Activated CD8-positive, alpha-beta T cell treated with anti-CD3 and anti-CD28 coated beads for 36 hours (primary cell): ENCODE results near the gene MAP3K2. TPM values are rescaled to one million over a fixed set of nuclear protein-coding genes. Genes with fewer than 3 reads are reported as not detected.
A peak's percentile ranks its signal among the peaks of the same experiment; 100 is the strongest.

ENCODE experiments used
- ATAC-seq: fragments of 200-7000 bp; cut with Tn5 transposase; one replicate; pipeline ENCODE4 v1.10.0; 2021; ENCODE audit warnings: mild to moderate bottlenecking, moderate library complexity
- CTCF ChIA-PET: fragments of 350-600 bp; sonication (Branson Sonifier 250); formaldehyde crosslinking; loops from one replicate; lab custom pipeline; 2021; ENCODE audit warnings: antibody characterized with exemption; lab: Charles Lee
- POLR2A ChIA-PET: fragments of 350-600 bp; sonication (Branson Sonifier 250); formaldehyde crosslinking; loops from one replicate; lab custom pipeline; 2021; ENCODE audit warnings: antibody characterized with exemption; lab: Charles Lee
- DNase-seq: peaks from one replicate; pipeline ENCODE4 v3.0.0-alpha.2; 2020
- H3K27ac Mint-ChIP-seq: one replicate; pipeline ENCODE4 v1.8.0; 2021; ENCODE audit warnings: mild to moderate bottlenecking, mixed read lengths
- H3K27me3 Mint-ChIP-seq: one replicate; pipeline ENCODE4 v1.8.0; 2021; ENCODE audit warnings: mixed read lengths
- H3K36me3 Mint-ChIP-seq: one replicate; pipeline ENCODE4 v1.8.0; 2021; ENCODE audit warnings: low read depth, mixed read lengths
- H3K4me1 Mint-ChIP-seq: one replicate; pipeline ENCODE4 v1.8.0; 2021; ENCODE audit warnings: low read depth, mixed read lengths
- H3K4me3 Mint-ChIP-seq: one replicate; pipeline ENCODE4 v1.8.0; 2021; ENCODE audit warnings: mild to moderate bottlenecking, moderate library complexity, mixed read lengths
- H3K9me3 Mint-ChIP-seq: one replicate; pipeline ENCODE4 v1.8.0; 2021; ENCODE audit warnings: mixed read lengths
- CTCF ChIP-seq: fragments of 200-600 bp; IDR thresholded peaks from one replicate; pipeline ENCODE4 v1.8.0; 2022; ENCODE audit warnings: antibody characterized with exemption, mild to moderate bottlenecking
- intact Hi-C: fragments of 100-400 bp; cut with micrococcal nuclease; formaldehyde crosslinking; loops from one replicate; pipeline ENCODE4 v1.10.0; 2022
- total RNA-seq, 2 experiments: library from RNA; stranded (reverse); gene quantifications; one replicate each; pipeline ENCODE4 v1.2.3, GENCODE V29; 2021

MAP3K2 gene
- total RNA-seq, 2 experiments from 2014 or later = 54.7 to 55.5 TPM

- no peaks in the 10 kb centered on the region for H3K27me3 Mint-ChIP-seq
- peak overlapping the region; percentile 99 for H3K4me3 Mint-ChIP-seq
- no peak for ATAC-seq
- ChIA-PET POLR2A (interaction anchor here (1.1 to 1.5 kb wide), 3 partner anchors 10 to 28 kb away, joined by 3 to 5 read pairs (median 3); no protein-coding TSS in a partner anchor), CTCF (interaction anchor here (0.9 to 2.0 kb wide), 7 partner anchors 8 to 93 kb away, joined by 3 to 8 read pairs (median 3); no protein-coding TSS in a partner anchor)
- peaks cover 69% of the 10 kb centered on the region for H3K4me1 Mint-ChIP-seq
- peak overlapping the region; percentile 84 for H3K27ac Mint-ChIP-seq
- H3K9me3 Mint-ChIP-seq = no peaks in the 10 kb centered on the region
- intact Hi-C loops = no loop called here
- DNase-seq = no peak
- TF ChIP-seq CTCF = no peak
- peaks cover 27% of the 10 kb centered on the region for H3K36me3 Mint-ChIP-seq
Measured at GRCh38 chr2:127386246-127386645, 1.5 kb downstream of the MAP3K2 start.

GRCh38 chr2:127384529-127384928 lies 3.2 kb downstream of the MAP3K2 start:
- TF ChIP-seq CTCF = no peak
- ChIA-PET POLR2A (interaction anchor here (0.6 to 0.9 kb wide), 3 partner anchors 28 to 61 kb away, joined by 3 to 7 read pairs (median 5); no protein-coding TSS in a partner anchor), CTCF (interaction anchor here (1.6 kb wide), 1 partner anchor 32 kb away, joined by 5 read pairs; no protein-coding TSS in a partner anchor)
- DNase-seq (no peak), ATAC-seq (no peak)
- no peak overlapping the region for H3K4me3 Mint-ChIP-seq
- peaks cover 27% of the 10 kb centered on the region for H3K36me3 Mint-ChIP-seq
- intact Hi-C loops = no loop called here
- H3K9me3 Mint-ChIP-seq = no peaks in the 10 kb centered on the region
- peaks cover 75% of the 10 kb centered on the region for H3K4me1 Mint-ChIP-seq
- no peaks in the 10 kb centered on the region for H3K27me3 Mint-ChIP-seq
- no peak overlapping the region for H3K27ac Mint-ChIP-seq

- H3K27ac Mint-ChIP-seq = no peak overlapping the region
- DNase-seq (no peak), ATAC-seq (no peak)
- H3K4me1 Mint-ChIP-seq = peaks cover 76% of the 10 kb centered on the region
- TF ChIP-seq CTCF = no peak
- intact Hi-C loops = no loop called here
- POLR2A ChIA-PET = no interaction called here
- H3K27me3 Mint-ChIP-seq = no peaks in the 10 kb centered on the region
- H3K36me3 Mint-ChIP-seq = peaks cover 29% of the 10 kb centered on the region
- no peaks in the 10 kb centered on the region for H3K9me3 Mint-ChIP-seq
- no peak overlapping the region for H3K4me3 Mint-ChIP-seq
- CTCF ChIA-PET = no interaction called here
Measured at GRCh38 chr2:127382831-127383230, 4.9 kb downstream of the MAP3K2 start.

- DNase-seq = peak; percentile 60
- Mint-ChIP-seq H3K4me3 (no peak overlapping the region), H3K4me1 (peaks cover 78% of the 10 kb centered on the region), H3K36me3 (peaks cover 33% of the 10 kb centered on the region), H3K27ac (no peak overlapping the region), H3K9me3 (peaks cover 2% of the 10 kb centered on the region), H3K27me3 (no peaks in the 10 kb centered on the region)
- TF ChIP-seq CTCF = no peak
- ChIA-PET CTCF (interaction anchor here (0.8 to 1.4 kb wide), 2 partner anchors 26 to 34 kb away, joined by 3 read pairs; no protein-coding TSS in a partner anchor), POLR2A (no interaction called here)
- intact Hi-C loops = no loop called here
- ATAC-seq = peak; percentile 73
Measured at GRCh38 chr2:127381762-127382161, 6.0 kb downstream of the MAP3K2 start.

- Mint-ChIP-seq H3K4me1 (peaks cover 65% of the 10 kb centered on the region), H3K36me3 (peaks cover 34% of the 10 kb centered on the region), H3K27me3 (no peaks in the 10 kb centered on the region), H3K9me3 (peaks cover 8% of the 10 kb centered on the region), H3K4me3 (no peak overlapping the region), H3K27ac (peak overlapping the region; percentile 20)
- intact Hi-C loops = no loop called here
- ChIA-PET CTCF (interaction anchor here (1.2 to 3.6 kb wide), 2 partner anchors 15 to 35 kb away, joined by 9 to 10 read pairs; no protein-coding TSS in a partner anchor), POLR2A (interaction anchor here (0.9 to 2.9 kb wide), 3 partner anchors 9 to 20 kb away, joined by 3 to 9 read pairs (median 3); no protein-coding TSS in a partner anchor)
- no peak for DNase-seq
- ATAC-seq = peak; percentile 45
- TF ChIP-seq CTCF = no peak
Measured at GRCh38 chr2:127379712-127380355, 7.9 kb downstream of the MAP3K2 start.
